Ovary (tissue), 3 donors: Measurements from ENCODE around the gene IGF1R.

Source experiments
- CTCF ChIP-seq, 3 donors: fragments of 450-650 bp in 2 of 3; fragments of 200-600 bp in 1 of 3; IDR thresholded peaks; one replicate each; pipeline versions ENCODE4 v1.5.1 to v1.8.0; 2016 to 2022; ENCODE audit warnings: antibody characterized with exemption in 3 of 3, mild to moderate bottlenecking in 1 of 3
- EP300 ChIP-seq: sonication (generic); formaldehyde crosslinking; IDR thresholded peaks from one replicate; pipeline ENCODE4 v1.6.1; 2017; ENCODE audit warnings: antibody characterized with exemption
- POLR2A ChIP-seq: fragments of 450-650 bp; IDR thresholded peaks from one replicate; pipeline ENCODE4 v1.6.1; 2017; ENCODE audit warnings: antibody characterized with exemption, mild to moderate bottlenecking, moderate library complexity
- donor health status: DM: no; HTN: no; CAD: no.

DNA sequence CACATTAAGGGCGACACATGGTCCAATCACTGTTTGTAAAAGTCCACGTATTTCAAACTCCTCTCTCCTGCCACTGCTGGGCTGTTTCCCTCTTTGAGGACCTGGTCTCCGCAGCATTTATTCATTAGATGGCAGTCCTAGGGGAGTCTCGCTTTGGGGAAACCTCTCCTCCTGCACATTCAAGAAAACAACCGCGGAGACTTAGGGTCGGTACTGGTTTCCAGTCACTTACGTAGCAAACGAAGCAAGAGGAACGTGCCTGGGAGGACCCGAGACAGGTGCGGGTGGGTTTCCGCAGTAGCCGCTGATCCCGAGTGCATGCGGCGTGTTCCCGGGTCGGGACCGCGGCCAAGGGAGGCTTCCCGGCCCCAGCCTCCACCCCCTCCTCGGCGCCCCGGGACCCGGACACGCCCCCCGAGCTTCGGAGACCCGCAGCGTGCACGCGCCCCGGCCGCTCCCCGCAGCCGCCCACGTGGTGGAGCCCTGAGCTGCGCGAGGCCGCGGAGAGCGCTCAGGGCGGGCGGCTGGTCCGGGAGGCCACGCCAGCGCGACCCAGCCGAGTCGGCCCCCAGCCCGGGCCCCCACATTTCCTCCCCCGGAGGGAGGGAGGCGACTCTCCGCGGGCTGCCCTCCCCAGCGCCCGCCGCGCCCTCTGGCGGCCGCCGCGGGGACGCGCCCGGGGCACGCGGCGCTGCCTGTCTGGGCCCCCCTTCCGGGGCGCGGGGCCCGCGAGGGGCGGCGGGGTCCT lies 1.1 kb upstream of the IGF1R start:
- TF ChIP-seq EP300, result no peak
- peak in 2 of 3 donors; percentile 88 for TF ChIP-seq CTCF (IDR thresholded peaks at IDR 0.05)
- no peak for TF ChIP-seq POLR2A
